Heart left ventricle (tissue), 16 donors: ENCODE measurements around the gene TMEM178B. TPM values are rescaled to one million over a fixed set of nuclear protein-coding genes. Genes with fewer than 3 reads are reported as not detected.

Source experiments
- ATAC-seq, 4 donors: fragments of 200-7000 bp; cut with Tn5 transposase; one replicate each; pipeline ENCODE4 v1.9.1; 2020 to 2022; ENCODE audit warnings: moderate library complexity in 4 of 4, mild to moderate bottlenecking in 3 of 4, moderate number of reproducible peaks in 1 of 4
- DNase-seq, 5 donors: peaks; one replicate each; pipeline ENCODE4 v3.0.0-alpha.2; 2020
- H3K27ac ChIP-seq, 12 donors: fragments of 200-600 bp; sonication (generic) in 4 of 12; one replicate each; pipeline versions ENCODE4 v1.5.0 to v1.8.0; 2016 to 2022; ENCODE audit warnings: mild to moderate bottlenecking in 2 of 12
- H3K27me3 ChIP-seq, 9 donors: fragments of 200-600 bp; sonication (generic) in 2 of 9; one replicate each; pipeline versions ENCODE4 v1.5.1 to v1.8.0; 2016 to 2022; ENCODE audit warnings: mild to moderate bottlenecking in 3 of 9
- H3K36me3 ChIP-seq, 9 donors: fragments of 200-600 bp; sonication (generic) in 2 of 9; one replicate each; pipeline versions ENCODE4 v1.5.0 to v1.8.0; 2018 to 2022; ENCODE audit warnings: mild to moderate bottlenecking in 2 of 9
- H3K4me1 ChIP-seq, 12 donors: fragments of 200-600 bp; sonication (generic) in 4 of 12; one replicate each; pipeline versions ENCODE4 v1.5.0 to v1.8.0; 2016 to 2022; ENCODE audit warnings: mild to moderate bottlenecking in 3 of 12
- H3K4me3 ChIP-seq, 12 donors: fragments of 200-600 bp; sonication (generic) in 4 of 12; one replicate each; pipeline versions ENCODE4 v1.5.0 to v1.8.0; 2017 to 2022; ENCODE audit warnings: mild to moderate bottlenecking in 9 of 12, moderate library complexity in 4 of 12
- H3K9me3 ChIP-seq, 12 donors: fragments of 200-600 bp; sonication (generic) in 4 of 12; one replicate each; pipeline versions ENCODE4 v1.5.0 to v1.8.0; 2016 to 2022; ENCODE audit warnings: mild to moderate bottlenecking in 1 of 12
- CTCF ChIP-seq, 12 donors: fragments of 200-600 bp; sonication (generic) in 4 of 12; IDR thresholded peaks; one replicate each; pipeline versions ENCODE4 v1.5.0 to v1.8.0; 2018 to 2022; ENCODE audit warnings: antibody characterized with exemption in 12 of 12, mild to moderate bottlenecking in 5 of 12
- POLR2A ChIP-seq, 2 donors: fragments of 450-650 bp; IDR thresholded peaks; one replicate each; pipeline ENCODE4 v1.6.1; 2017; ENCODE audit warnings: antibody characterized with exemption in 2 of 2, mild to moderate bottlenecking in 2 of 2, moderate library complexity in 2 of 2
- WGBS, 4 donors: extraction: QIAGEN DNeasy Blood & Tissue Kit in 2 of 4; methylation state at CpG; one replicate each; pipeline versions ENCODE4 v1.1.5 to v1.1.7; 2013 to 2018; 5-methylcytosine and 5-hydroxymethylcytosine counted together
- intact Hi-C, 10 donors: fragments of 100-400 bp; cut with DNase I; formaldehyde crosslinking; loops; one replicate each; pipeline versions ENCODE4 v1.11.1 to v1.14.2; 2022
- polyA plus RNA-seq, 2 donors: library from polyadenylated mRNA; stranded (reverse); fragments of 200-250 nt; gene quantifications; one replicate each; pipeline ENCODE4 v1.2.3, GENCODE V29; 2013
- total RNA-seq, 9 donors: library from RNA; depleted of rRNA in 2 of 9; stranded (reverse); fragments of >200 nt in 2 of 9; fragmentation: NEBNext Ultra II Directional in 3 of 9; extraction: Animal tissue kit (Norgen Biotek cat#: 25700) in 3 of 9; gene quantifications; one replicate each; pipeline versions ENCODE4 v1.1.0 to v1.2.4, GENCODE V29; 2016 to 2023
- donor health status: ischemic (EF 13 %, LVEDD 7.1; RV severe dilation, severe dysfunction).
- donor health status: healthy with polysubstance abuse.
- donor health status: DM: no; HTN: yes; CAD: no.
- donor health status: DM: no; HTN: no; CAD: no.
- donor health status: ischemic (EF 25% LVEDD 6.9; RV normal size, moderate dysfunction).
- donor health status: ischemic (EF 25% LVEDD 5.7; RV mildly dilated, moderate dysfunction).
- donor health status: healthy.
- donor health status: DM: yes; HTN: yes; CAD: no.
- donor health status: ischemic (EF 35%, LVEDD 5.7; RV mildly dilated, moderate dysfunction).
- donor health status: nonischemic (EF 11% LVEDD 7.7; RV severe dilation, severe dysfunction).
- donor health status: DM: yes; HTN: yes; CAD: no.
- donor health status: PGD.
- donor health status: ischemic (EF 29% LVEDD 5.4; RV normal size, mild dysfunction).
- donor health status: nonischemic (EF 23%, LVEDD 6.1; RV moderate dilation, normal function).

The TMEM178B gene
- total and polyA plus RNA-seq, 11 donors, result 1.2 to 58.5 (median 19.0) TPM

- DNase-seq, result no peak
- no peak for ATAC-seq
- TF ChIP-seq CTCF (IDR thresholded peaks at IDR 0.05) (no peak), POLR2A (IDR thresholded peaks at IDR 0.05) (no peak)
- H3K27me3 ChIP-seq, result no peaks in the 10 kb centered on the region
- peaks cover 0 to 11% (median 0%) of the 10 kb centered on the region in 12 donors for H3K4me1 ChIP-seq
- H3K27ac ChIP-seq, result no peak overlapping the region
- no peak overlapping the region for H3K4me3 ChIP-seq
- 84 to 89% (median 87%) methylated on average over 6 of the region's 6 CpGs for WGBS, 4 donors
- H3K36me3 ChIP-seq, result no peaks in the 10 kb centered on the region
- intact Hi-C loops, result no loop called here
- H3K9me3 ChIP-seq, result no peaks in the 10 kb centered on the region
Observed at GRCh38 chr7:141451232-141451631, 377.4 kb downstream of the TMEM178B start.

DNA sequence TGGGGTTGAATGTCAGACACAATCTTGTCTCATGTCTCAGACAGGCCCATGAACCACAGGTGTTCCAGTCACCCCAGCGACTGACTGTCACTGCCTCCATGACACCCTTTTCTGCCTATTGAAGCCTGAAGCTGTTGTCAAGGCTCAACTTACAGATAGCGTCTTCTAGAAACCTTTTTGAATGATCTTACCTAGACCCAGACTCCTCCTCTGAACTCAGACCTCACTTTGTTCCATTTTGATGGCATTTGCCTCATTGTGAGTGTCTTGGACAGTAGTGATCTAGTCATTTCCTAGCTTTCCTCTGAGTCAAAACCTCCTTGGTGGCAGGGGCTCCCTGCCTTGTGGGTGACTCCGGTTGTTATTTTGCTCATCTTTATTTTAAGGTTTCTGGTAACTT, 379.0 kb downstream of the TMEM178B start:
- peaks cover 0 to 16% (median 0%) of the 10 kb centered on the region in 12 donors for H3K4me1 ChIP-seq
- no peaks in the 10 kb centered on the region for H3K36me3 ChIP-seq
- TF ChIP-seq CTCF (IDR thresholded peaks at IDR 0.05), result no peak
- TF ChIP-seq POLR2A (IDR thresholded peaks at IDR 0.05), result no peak
- 86 to 97% (median 91%) methylated on average over 3 of the region's 3 CpGs for WGBS, 4 donors
- H3K4me3 ChIP-seq, result no peak overlapping the region
- H3K9me3 ChIP-seq, result no peaks in the 10 kb centered on the region
- H3K27ac ChIP-seq, result no peak overlapping the region
- H3K27me3 ChIP-seq, result no peaks in the 10 kb centered on the region
- no peak for DNase-seq
- intact Hi-C loops, result no loop called here
- ATAC-seq, result no peak

DNA sequence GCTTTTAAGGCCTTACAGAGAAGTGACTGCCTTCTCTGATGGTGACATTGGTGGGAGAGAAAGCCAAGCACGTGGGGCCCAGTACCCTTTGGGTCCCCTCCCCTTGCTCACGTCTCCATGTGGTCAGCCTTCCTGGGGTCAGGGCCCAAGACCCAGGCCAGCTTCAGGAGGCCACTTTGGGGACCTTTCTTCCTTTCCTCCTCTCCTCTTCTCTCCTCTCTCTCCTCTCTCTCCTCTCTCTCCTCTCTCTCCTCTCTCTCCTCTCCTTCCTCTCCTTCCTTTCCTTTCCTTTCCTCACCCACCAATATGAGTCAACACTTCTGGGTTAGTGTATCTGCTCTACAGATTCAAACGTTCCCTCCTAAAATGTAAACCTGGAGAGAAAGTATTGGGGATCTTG, 380.5 kb downstream of the TMEM178B start:
- ATAC-seq (no peak), DNase-seq (no peak)
- peaks cover 0 to 16% (median 0%) of the 10 kb centered on the region in 12 donors for H3K4me1 ChIP-seq
- no peak overlapping the region for H3K27ac ChIP-seq
- H3K9me3 ChIP-seq, result no peaks in the 10 kb centered on the region
- 65 to 78% (median 71%) methylated on average over 3 of the region's 3 CpGs for WGBS, 4 donors
- no peak overlapping the region for H3K4me3 ChIP-seq
- H3K36me3 ChIP-seq, result no peaks in the 10 kb centered on the region
- intact Hi-C loops, result no loop called here
- TF ChIP-seq POLR2A (IDR thresholded peaks at IDR 0.05) (no peak), CTCF (IDR thresholded peaks at IDR 0.05) (no peak)
- H3K27me3 ChIP-seq, result no peaks in the 10 kb centered on the region

DNA sequence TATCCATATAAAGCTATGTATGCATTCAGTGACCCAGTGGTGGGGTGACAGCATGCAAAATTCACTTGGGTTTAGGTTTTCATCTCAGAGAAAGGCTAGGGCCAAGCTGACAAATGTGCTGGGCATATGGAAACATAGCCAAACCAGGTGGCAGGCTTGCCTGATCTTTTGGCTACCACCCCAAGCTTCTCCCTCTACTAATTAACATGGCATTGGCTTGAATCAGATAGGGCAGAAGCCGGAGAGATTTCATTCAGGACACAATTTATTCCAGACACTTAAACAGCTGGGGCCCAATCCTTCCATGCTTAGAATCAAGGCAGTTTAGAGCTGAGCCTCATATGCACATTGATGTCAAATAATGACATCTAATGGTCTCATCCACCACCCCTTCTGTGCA, 381.9 kb downstream of the TMEM178B start:
- H3K27me3 ChIP-seq, result no peaks in the 10 kb centered on the region
- no peak for ATAC-seq
- peaks cover 0 to 18% (median under 1%) of the 10 kb centered on the region in 12 donors for H3K4me1 ChIP-seq
- H3K36me3 ChIP-seq, result no peaks in the 10 kb centered on the region
- 60 to 90% (median 72%) methylated on average over 1 of the region's 1 CpG for WGBS, 4 donors
- no peaks in the 10 kb centered on the region for H3K9me3 ChIP-seq
- intact Hi-C loops, result no loop called here
- no peak overlapping the region for H3K4me3 ChIP-seq
- no peak for DNase-seq
- TF ChIP-seq POLR2A (IDR thresholded peaks at IDR 0.05), result no peak
- TF ChIP-seq CTCF (IDR thresholded peaks at IDR 0.05), result no peak
- H3K27ac ChIP-seq, result no peak overlapping the region
